GM15510 (cell line): ENCODE measurements around the gene PLXNA2.

Experiments
- POLR2A ChIP-seq: IDR thresholded peaks from 3 replicates; pipeline ENCODE4 v1.6.1; 2011; ENCODE audit warnings: borderline replicate concordance; ENCODE audit not compliant: insufficient read length; ENCODE audit errors: extremely low read depth

Gene PLXNA2

DNA sequence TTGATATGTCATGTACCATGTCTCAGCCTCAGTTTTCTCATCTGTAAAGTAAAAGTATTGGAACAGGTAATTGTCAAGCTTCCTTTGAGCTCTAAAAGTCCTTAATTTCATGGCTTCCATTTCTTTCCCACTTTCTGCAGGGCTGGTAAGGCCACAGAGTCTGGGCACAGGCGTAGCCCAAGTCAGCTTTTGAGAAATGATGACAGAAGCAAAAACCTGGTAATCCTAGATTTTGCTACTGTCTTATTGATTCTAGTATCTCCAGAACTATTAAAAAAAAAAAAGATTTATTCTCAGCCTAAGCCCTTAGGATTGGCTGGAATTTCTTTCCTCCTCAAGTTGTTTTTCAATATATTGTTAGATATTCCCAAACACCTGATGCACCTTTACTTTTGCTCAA lies 31.3 kb downstream of the PLXNA2 start:
- TF ChIP-seq POLR2A, result no peak

DNA sequence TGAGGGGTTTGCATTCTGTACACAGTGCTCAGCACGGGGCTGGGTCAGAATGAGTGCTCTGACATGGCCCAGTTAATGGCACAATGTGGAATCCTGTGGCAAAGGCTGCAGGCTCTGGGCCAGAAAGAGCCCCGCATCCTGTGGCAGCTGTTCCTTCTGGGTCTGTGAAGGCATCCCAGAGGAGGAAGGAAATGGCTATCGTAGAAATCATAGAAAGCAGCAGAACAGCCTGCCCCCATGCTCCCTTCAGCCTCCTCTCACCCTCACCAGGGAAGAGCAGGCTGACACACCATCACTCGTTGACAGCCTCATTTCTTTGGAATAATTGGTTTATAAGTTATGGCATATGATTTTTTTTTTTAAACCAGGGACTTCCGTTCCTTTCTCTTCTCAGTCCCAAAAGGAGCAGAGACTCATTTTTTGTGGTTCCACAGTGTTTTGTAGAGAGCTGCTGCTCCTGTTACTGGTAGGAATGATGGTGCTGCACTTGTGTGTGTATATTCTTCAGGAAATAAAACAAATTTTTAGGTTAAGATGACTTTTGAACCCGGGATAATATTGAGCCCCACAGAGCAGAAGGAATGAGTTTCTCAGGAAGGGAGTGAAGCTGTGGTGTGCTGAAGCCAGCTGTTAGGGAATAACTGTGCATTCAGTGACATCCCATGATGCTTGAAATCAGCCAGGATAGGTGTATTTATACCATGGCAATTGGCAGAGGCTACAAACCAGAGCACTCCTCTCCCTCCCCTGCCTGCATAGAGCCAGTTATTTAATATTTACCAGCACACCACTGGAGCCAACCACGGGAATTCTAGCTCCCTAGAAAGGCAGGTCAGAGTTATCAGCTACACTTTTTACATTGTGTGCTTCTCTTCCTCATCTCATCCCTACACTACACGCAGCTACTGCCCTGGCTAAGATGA lies 32.0 kb downstream of the PLXNA2 start:
- no peak for TF ChIP-seq POLR2A

GRCh38 chr1:208209896-208210589 lies 34.1 kb downstream of the PLXNA2 start:
- no peak for TF ChIP-seq POLR2A

DNA sequence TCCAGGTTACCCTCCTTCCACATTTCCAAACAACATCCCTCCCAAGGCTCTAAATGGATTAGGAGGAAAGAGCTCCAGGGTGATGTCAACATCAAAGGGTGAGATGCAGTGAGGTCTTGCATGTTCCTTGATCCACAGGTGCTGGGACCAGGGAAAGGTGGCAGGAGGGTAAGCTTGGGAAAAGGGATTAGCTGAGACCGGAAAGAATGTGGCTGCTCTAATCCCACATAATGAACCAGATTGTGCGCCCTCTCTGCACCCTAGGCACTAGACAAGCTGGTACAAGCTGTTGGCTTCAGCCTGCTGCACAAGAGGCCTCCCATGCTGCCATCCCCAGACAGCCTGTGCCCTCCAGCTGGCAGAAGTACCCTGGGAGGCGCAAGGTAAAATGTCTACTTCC lies 34.9 kb downstream of the PLXNA2 start:
- no peak for TF ChIP-seq POLR2A

DNA sequence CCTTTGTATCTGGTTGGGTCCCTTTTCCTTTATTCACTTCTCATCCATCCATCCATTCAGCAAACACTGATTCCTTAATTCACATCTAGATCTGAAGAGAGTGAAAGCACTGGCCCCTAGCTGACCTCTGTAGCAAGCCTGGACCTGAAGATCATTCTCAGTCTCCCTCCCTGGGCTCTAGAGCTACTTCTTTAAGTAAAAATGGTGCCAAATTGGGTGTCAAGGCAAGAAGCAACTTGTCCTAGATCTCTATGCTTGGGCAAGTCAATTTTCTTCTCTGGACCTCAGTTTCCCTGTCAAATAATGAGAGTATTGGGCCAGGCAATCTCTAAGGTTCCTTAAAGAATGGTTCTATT lies 36.1 kb downstream of the PLXNA2 start:
- TF ChIP-seq POLR2A, result no peak

GRCh38 chr1:208207388-208208131 lies 36.6 kb downstream of the PLXNA2 start:
- TF ChIP-seq POLR2A, result no peak

GRCh38 chr1:208206092-208206698 lies 38.0 kb downstream of the PLXNA2 start:
- no peak for TF ChIP-seq POLR2A

GRCh38 chr1:208205216-208206013 lies 38.8 kb downstream of the PLXNA2 start:
- no peak for TF ChIP-seq POLR2A

DNA sequence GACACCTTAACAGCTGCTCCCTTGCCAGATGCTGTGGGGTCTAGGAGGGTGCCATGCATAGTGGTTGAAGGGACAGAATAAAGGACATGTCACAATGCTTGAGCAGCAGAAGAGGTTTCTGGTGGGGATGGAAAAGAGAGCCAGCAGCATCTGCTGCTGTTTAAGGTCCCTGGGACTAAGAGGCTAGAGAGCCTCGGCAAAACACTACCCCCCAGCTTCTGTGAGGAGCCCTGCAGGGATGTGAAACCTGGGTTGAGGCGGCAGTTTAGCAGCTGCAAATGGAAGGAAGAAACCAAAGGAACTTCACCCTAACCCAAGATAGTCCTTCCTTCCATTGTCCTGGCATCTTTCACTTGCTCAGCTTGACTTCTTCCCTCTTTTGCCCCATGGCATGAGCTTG lies 39.4 kb downstream of the PLXNA2 start:
- TF ChIP-seq POLR2A, result no peak

- TF ChIP-seq POLR2A, result no peak
These were observed 40.2 kb downstream of the PLXNA2 start for GRCh38 chr1:208203848-208204609.

GRCh38 chr1:208203127-208203847 lies 40.9 kb downstream of the PLXNA2 start:
- no peak for TF ChIP-seq POLR2A

GRCh38 chr1:208202333-208202995 lies 41.7 kb downstream of the PLXNA2 start:
- no peak for TF ChIP-seq POLR2A
